ACC112 (cell line): ENCODE data around the gene ASCC1.

Experiments used
- H2AFZ ChIP-seq: fragments of 200-600 bp; sonication (generic); one replicate; pipeline ENCODE4 v1.6.0; 2017; ENCODE audit warnings: antibody characterized with exemption, low read length; ENCODE audit not compliant: unreplicated experiment
- H3K27ac ChIP-seq: fragments of 200-600 bp; sonication (generic); 2 replicates; pipeline ENCODE4 v1.5.1; 2014; ENCODE audit warnings: low read depth, mild to moderate bottlenecking, antibody characterized with exemption, low read length, moderate library complexity
- H3K27me3 ChIP-seq: fragments of 200-600 bp; sonication (generic); 2 replicates; pipeline ENCODE4 v1.6.1; 2014; ENCODE audit warnings: mild to moderate bottlenecking, antibody characterized with exemption, low read length, moderate library complexity, mixed read lengths; ENCODE audit not compliant: insufficient read depth
- H3K36me3 ChIP-seq: fragments of 200-600 bp; sonication (generic); 2 replicates; pipeline ENCODE4 v1.6.1; 2016; ENCODE audit warnings: mild to moderate bottlenecking, antibody characterized with exemption, low read length, moderate library complexity, mixed read lengths; ENCODE audit not compliant: insufficient read depth
- H3K4me1 ChIP-seq: fragments of 200-600 bp; sonication (generic); one replicate; pipeline ENCODE4 v1.6.1; 2016; ENCODE audit warnings: low read length, mixed read lengths; ENCODE audit not compliant: insufficient read depth, unreplicated experiment, control insufficient read depth
- H3K4me3 ChIP-seq: fragments of 200-600 bp; sonication (generic); 2 replicates; pipeline ENCODE4 v1.5.1; 2014; ENCODE audit warnings: mild to moderate bottlenecking, low read depth, low read length
- H3K79me2 ChIP-seq: fragments of 200-600 bp; sonication (generic); one replicate; pipeline ENCODE4 v1.6.0; 2016; ENCODE audit warnings: low read length; ENCODE audit not compliant: control insufficient read depth, unreplicated experiment, insufficient read depth

Gene ASCC1

DNA sequence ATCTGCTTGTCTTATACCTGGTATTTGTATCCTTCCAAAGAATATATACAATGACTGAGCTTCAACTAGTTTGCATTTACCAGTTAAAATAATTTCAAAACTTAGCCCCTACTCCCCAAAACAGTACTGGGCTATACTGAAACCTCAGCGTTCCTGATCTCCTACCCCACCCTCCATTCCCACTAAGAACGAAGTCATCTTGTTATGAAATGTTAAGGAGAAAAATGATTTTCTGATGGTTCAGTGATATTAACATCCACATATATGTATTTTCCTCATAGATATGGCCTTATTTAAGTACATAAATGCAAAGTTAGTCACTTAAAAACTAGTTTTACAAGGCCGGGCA is 29.1 kb downstream of the ASCC1 start:
- peak overlapping the region; percentile 57 for H3K4me3 ChIP-seq
- no peaks in the 10 kb centered on the region for H3K79me2 ChIP-seq
- H3K36me3 ChIP-seq = peaks cover 19% of the 10 kb centered on the region
- H3K4me1 ChIP-seq = peaks cover 9% of the 10 kb centered on the region
- peak overlapping the region; percentile 92 for H3K27ac ChIP-seq
- H3K27me3 ChIP-seq = no peaks in the 10 kb centered on the region
- peak overlapping the region; percentile 51 for H2AFZ ChIP-seq

GRCh38 chr10:72186258-72186981 is 29.7 kb downstream of the ASCC1 start:
- no peaks in the 10 kb centered on the region for H3K79me2 ChIP-seq
- no peaks in the 10 kb centered on the region for H3K27me3 ChIP-seq
- H3K4me3 ChIP-seq = peak overlapping the region; percentile 57
- peaks cover 19% of the 10 kb centered on the region for H3K36me3 ChIP-seq
- H3K27ac ChIP-seq = peak overlapping the region; percentile 92
- H2AFZ ChIP-seq = peak overlapping the region; percentile 85
- H3K4me1 ChIP-seq = peaks cover 9% of the 10 kb centered on the region

- no peaks in the 10 kb centered on the region for H3K27me3 ChIP-seq
- no peaks in the 10 kb centered on the region for H3K79me2 ChIP-seq
- H3K27ac ChIP-seq = no peak overlapping the region
- H3K4me3 ChIP-seq = no peak overlapping the region
- peaks cover 9% of the 10 kb centered on the region for H3K4me1 ChIP-seq
- no peak overlapping the region for H2AFZ ChIP-seq
- H3K36me3 ChIP-seq = peaks cover 23% of the 10 kb centered on the region
Measured at GRCh38 chr10:72184156-72184555, 31.9 kb downstream of the ASCC1 start.

- no peaks in the 10 kb centered on the region for H3K27me3 ChIP-seq
- H3K27ac ChIP-seq = no peak overlapping the region
- no peaks in the 10 kb centered on the region for H3K79me2 ChIP-seq
- no peak overlapping the region for H3K4me3 ChIP-seq
- H3K4me1 ChIP-seq = peaks cover 30% of the 10 kb centered on the region
- peaks cover 7% of the 10 kb centered on the region for H3K36me3 ChIP-seq
- no peak overlapping the region for H2AFZ ChIP-seq
Measured at GRCh38 chr10:72177454-72177853, 38.6 kb downstream of the ASCC1 start.

GRCh38 chr10:72176701-72177100 is 39.4 kb downstream of the ASCC1 start:
- no peak overlapping the region for H3K27ac ChIP-seq

GRCh38 chr10:72175149-72175548 is 40.9 kb downstream of the ASCC1 start:
- no peak overlapping the region for H3K4me3 ChIP-seq
- H3K79me2 ChIP-seq = no peaks in the 10 kb centered on the region
- H3K4me1 ChIP-seq = peaks cover 46% of the 10 kb centered on the region
- H3K27ac ChIP-seq = peak overlapping the region; percentile 33
- no peaks in the 10 kb centered on the region for H3K27me3 ChIP-seq
- H2AFZ ChIP-seq = no peak overlapping the region
- H3K36me3 ChIP-seq = peaks cover 7% of the 10 kb centered on the region

More at GRCh38 chr10:72176701-72177100, 39.4 kb downstream of the ASCC1 start:
- H3K4me1 ChIP-seq = peaks cover 31% of the 10 kb centered on the region
- peaks cover 7% of the 10 kb centered on the region for H3K36me3 ChIP-seq
- no peak overlapping the region for H3K4me3 ChIP-seq
- no peak overlapping the region for H2AFZ ChIP-seq
- no peaks in the 10 kb centered on the region for H3K27me3 ChIP-seq
- no peaks in the 10 kb centered on the region for H3K79me2 ChIP-seq

DNA sequence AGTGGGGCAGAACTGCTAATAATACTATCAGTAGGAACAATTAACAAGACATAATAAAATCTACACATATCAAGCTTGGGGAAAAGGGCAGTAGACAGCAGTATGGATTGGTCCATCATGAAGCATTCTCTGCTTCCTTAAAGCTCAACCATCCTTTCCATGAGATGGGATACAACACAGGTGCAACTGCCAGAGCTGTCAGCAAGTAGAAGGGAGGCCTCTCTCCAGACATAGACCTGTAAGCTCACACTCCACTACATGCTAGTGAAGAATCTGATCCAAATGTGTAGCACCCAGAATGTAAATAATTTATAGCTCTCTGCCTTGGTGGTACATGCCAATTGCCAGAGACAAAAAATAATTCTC is 41.8 kb downstream of the ASCC1 start:
- Histone ChIP-seq H3K79me2 (no peaks in the 10 kb centered on the region), H3K4me1 (peaks cover 46% of the 10 kb centered on the region), H3K27ac (peak overlapping the region; percentile 33; the same call in 1 of the 2 replicates), H2AFZ (no peak overlapping the region), H3K36me3 (peaks cover 5% of the 10 kb centered on the region), H3K4me3 (no peak overlapping the region), H3K27me3 (no peaks in the 10 kb centered on the region)

DNA sequence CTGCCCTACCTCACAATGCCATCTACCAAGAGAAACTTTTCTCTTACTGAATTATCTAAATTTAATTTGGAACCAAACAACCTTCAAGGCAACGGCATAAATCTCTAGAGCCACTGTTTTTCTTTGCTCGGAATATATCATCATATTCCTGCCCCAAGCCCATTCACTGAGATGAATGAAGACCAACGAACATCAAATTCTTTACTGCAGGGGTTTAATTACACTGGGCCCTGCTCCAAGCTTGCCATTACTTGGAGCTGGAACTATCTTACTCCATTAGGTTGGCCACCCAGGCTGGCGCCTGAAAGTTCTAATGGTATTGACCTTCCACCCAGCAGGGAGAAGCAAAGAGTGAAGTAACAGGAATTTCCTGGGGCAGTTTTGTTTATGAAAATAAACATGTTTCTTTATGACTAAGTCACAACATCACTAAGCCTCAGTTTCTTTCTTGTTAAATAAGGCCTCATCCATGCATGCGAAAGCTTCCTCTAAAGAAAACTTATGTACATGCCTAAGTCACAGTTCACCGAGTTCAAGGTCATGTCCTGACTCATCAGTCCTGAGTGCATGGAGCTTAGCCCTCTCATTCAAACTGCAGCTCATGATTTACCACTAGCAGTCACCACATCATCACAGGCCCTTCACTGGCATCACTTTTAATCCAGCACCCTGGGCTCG is 42.3 kb downstream of the ASCC1 start:
- Histone ChIP-seq H3K27me3 (no peaks in the 10 kb centered on the region), H3K79me2 (no peaks in the 10 kb centered on the region), H3K36me3 (no peaks in the 10 kb centered on the region; the same call in 1 of the 2 replicates), H2AFZ (no peak overlapping the region), H3K4me1 (peaks cover 46% of the 10 kb centered on the region), H3K27ac (peak overlapping the region; percentile 33; the same call in 1 of the 2 replicates), H3K4me3 (no peak overlapping the region)

DNA sequence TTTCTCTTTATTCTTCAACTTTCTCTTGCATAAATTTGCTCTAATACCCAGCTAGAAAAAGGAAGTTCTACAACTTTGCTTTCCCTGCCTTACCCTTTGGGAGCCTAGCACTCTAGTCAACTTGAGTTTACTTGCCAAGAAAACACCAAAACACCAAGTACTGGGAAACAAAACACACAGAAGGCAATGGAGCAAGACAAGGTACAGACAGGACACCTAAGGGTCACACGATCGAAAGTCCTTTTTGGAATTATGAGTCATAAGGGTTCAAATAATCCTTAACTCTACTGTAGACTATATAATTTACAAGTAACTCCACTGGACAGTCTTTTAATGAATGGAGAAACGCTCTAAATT is 42.8 kb downstream of the ASCC1 start:
- H2AFZ ChIP-seq = no peak overlapping the region
- H3K4me1 ChIP-seq = peaks cover 46% of the 10 kb centered on the region
- H3K36me3 ChIP-seq = no peaks in the 10 kb centered on the region
- no peaks in the 10 kb centered on the region for H3K79me2 ChIP-seq
- H3K27me3 ChIP-seq = no peaks in the 10 kb centered on the region
- peak overlapping the region; percentile 20; the same call in 1 of the 2 replicates for H3K27ac ChIP-seq
- no peak overlapping the region for H3K4me3 ChIP-seq

- Histone ChIP-seq H3K27me3 (no peaks in the 10 kb centered on the region), H3K4me1 (peaks cover 46% of the 10 kb centered on the region), H3K27ac (peak overlapping the region; percentile 9), H3K4me3 (no peak overlapping the region), H2AFZ (no peak overlapping the region), H3K79me2 (no peaks in the 10 kb centered on the region), H3K36me3 (no peaks in the 10 kb centered on the region)
Measured at GRCh38 chr10:72171175-72171630, 44.9 kb downstream of the ASCC1 start.

GRCh38 chr10:72170733-72171132 is 45.3 kb downstream of the ASCC1 start:
- Histone ChIP-seq H3K36me3 (no peaks in the 10 kb centered on the region), H2AFZ (no peak overlapping the region), H3K4me3 (no peak overlapping the region), H3K4me1 (peaks cover 45% of the 10 kb centered on the region), H3K27ac (peak overlapping the region; percentile 9; the same call in 1 of the 2 replicates), H3K79me2 (no peaks in the 10 kb centered on the region), H3K27me3 (no peaks in the 10 kb centered on the region)
